PC-3 (cell line): ENCODE data around the gene ACTR3C.

Experiments
- EZH2 ChIP-seq: fragments of 300-600 bp; sonication (generic); IDR thresholded peaks from one replicate; pipeline ENCODE4 v1.6.1; 2017; ENCODE audit warnings: antibody characterized with exemption, mild to moderate bottlenecking, low read length; ENCODE audit not compliant: unreplicated experiment
- TF ChIP-seq, protein P1 (sequence below): fragments of 300-600 bp; sonication (generic); conservative IDR thresholded peaks from 2 replicates; pipeline ENCODE4 v1.5.1; 2017; ENCODE audit warnings: antibody characterized with exemption, low read depth, mild to moderate bottlenecking, low read length

DNA sequence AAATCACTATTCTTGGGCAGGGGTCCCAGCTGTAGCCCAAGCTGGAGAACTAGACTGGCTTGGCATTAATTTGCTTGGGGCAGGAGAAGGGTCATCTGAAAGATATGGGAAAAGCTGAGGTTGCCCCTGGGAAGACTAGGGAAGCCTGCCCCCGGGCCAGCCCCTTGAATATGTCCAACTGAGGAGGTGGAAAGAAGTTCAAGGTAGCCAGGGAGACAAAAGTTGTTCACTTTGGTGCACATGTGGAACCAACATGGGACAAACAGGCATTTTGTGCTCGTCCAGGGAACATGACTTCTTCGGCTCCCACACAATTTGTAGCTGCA, 1.6 kb downstream of the ACTR3C start:
- TF ChIP-seq, protein P1, sequence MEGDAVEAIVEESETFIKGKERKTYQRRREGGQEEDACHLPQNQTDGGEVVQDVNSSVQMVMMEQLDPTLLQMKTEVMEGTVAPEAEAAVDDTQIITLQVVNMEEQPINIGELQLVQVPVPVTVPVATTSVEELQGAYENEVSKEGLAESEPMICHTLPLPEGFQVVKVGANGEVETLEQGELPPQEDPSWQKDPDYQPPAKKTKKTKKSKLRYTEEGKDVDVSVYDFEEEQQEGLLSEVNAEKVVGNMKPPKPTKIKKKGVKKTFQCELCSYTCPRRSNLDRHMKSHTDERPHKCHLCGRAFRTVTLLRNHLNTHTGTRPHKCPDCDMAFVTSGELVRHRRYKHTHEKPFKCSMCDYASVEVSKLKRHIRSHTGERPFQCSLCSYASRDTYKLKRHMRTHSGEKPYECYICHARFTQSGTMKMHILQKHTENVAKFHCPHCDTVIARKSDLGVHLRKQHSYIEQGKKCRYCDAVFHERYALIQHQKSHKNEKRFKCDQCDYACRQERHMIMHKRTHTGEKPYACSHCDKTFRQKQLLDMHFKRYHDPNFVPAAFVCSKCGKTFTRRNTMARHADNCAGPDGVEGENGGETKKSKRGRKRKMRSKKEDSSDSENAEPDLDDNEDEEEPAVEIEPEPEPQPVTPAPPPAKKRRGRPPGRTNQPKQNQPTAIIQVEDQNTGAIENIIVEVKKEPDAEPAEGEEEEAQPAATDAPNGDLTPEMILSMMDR: no peak
- no peak for TF ChIP-seq EZH2
